HEK293T (cell line): ENCODE results near the gene MIR17HG.

Experiments
- ARNT ChIP-seq: fragments of 450-650 bp; IDR thresholded peaks from 2 replicates; pipeline ENCODE4 v1.6.1; 2017; ENCODE audit warnings: mild to moderate bottlenecking
- BHLHE40 ChIP-seq: fragments of 450-650 bp; IDR thresholded peaks from 2 replicates; pipeline ENCODE4 v1.6.1; 2016; ENCODE audit warnings: mild to moderate bottlenecking, moderate library complexity, borderline replicate concordance
- CTBP1 ChIP-seq: fragments of 450-650 bp; IDR thresholded peaks from 2 replicates; pipeline ENCODE4 v1.6.1; 2016; ENCODE audit warnings: borderline replicate concordance
- HDGF ChIP-seq: fragments of 450-650 bp; IDR thresholded peaks from 2 replicates; pipeline ENCODE4 v1.6.1; 2017; ENCODE audit warnings: antibody characterized with exemption, borderline replicate concordance
- TARDBP ChIP-seq: fragments of 450-650 bp; IDR thresholded peaks from 2 replicates; pipeline ENCODE4 v1.6.1; 2016

GRCh38 chr13:91313581-91313980 lies 33.9 kb upstream of the MIR17HG start:
- TF ChIP-seq HDGF (no peak), BHLHE40 (no peak), TARDBP (no peak), CTBP1 (no peak), ARNT (no peak)
